Activated naive CD4-positive, alpha-beta T cell treated with Interleukin-2 at 50 U/mL for 16 hours (primary cell): ENCODE measurements around the gene INPP5J.
"Not testable (repeated sequence)": the region's sequence is repeated elsewhere in the genome, so short reads cannot be mapped to it uniquely, and the experiment has no call there.

Experiments
- DNase-seq: peaks from one replicate; pipeline ENCODE4 v3.0.0-alpha.2; 2020

The INPP5J gene

GRCh38 chr22:31122532-31123291 is at the start of gene INPP5J:
Gene INPP5J (plus strand): TSS chr22:31122966. CDS start chr22:31123015, 49 bp downstream.
- no peak for DNase-seq

GRCh38 chr22:31073125-31073524 is 49.6 kb upstream of the INPP5J start:
- not testable (repeated sequence) for DNase-seq

GRCh38 chr22:31073545-31074145 is 49.1 kb upstream of the INPP5J start:
- DNase-seq, result not testable (repeated sequence)

GRCh38 chr22:31075961-31076360 is 46.8 kb upstream of the INPP5J start:
- no peak for DNase-seq

GRCh38 chr22:31077681-31078080 is 45.1 kb upstream of the INPP5J start:
- no peak for DNase-seq

GRCh38 chr22:31078389-31078788 is 44.4 kb upstream of the INPP5J start:
- not testable (repeated sequence) for DNase-seq

- DNase-seq, result no peak
Measured at GRCh38 chr22:31079095-31079642, 43.6 kb upstream of the INPP5J start.

- no peak for DNase-seq
Measured at GRCh38 chr22:31080164-31080847, 42.5 kb upstream of the INPP5J start.

GRCh38 chr22:31080848-31081649 is 41.7 kb upstream of the INPP5J start, which contains the start of gene SMTN:
Gene SMTN (plus strand): TSS chr22:31081318. CDS start chr22:31083259, 1,941 bp downstream.
- DNase-seq, result peak; percentile 91

GRCh38 chr22:31081963-31082605 is 40.7 kb upstream of the INPP5J start:
- no peak for DNase-seq

- DNase-seq, result peak; percentile 50
Measured at GRCh38 chr22:31082606-31083376, 40.0 kb upstream of the INPP5J start.

GRCh38 chr22:31083377-31083768 is 39.4 kb upstream of the INPP5J start:
- no peak for DNase-seq

- DNase-seq, result no peak
Measured at GRCh38 chr22:31083923-31084810, 38.6 kb upstream of the INPP5J start.

GRCh38 chr22:31084811-31085492 is 37.8 kb upstream of the INPP5J start:
- peak; percentile 89 for DNase-seq

GRCh38 chr22:31085493-31085824 is 37.3 kb upstream of the INPP5J start:
- no peak for DNase-seq

- no peak for DNase-seq
Measured at GRCh38 chr22:31085928-31086327, 36.8 kb upstream of the INPP5J start.

- DNase-seq, result no peak
Measured at GRCh38 chr22:31086703-31087330, 35.9 kb upstream of the INPP5J start.

GRCh38 chr22:31087744-31088215 is 35.0 kb upstream of the INPP5J start:
- no peak for DNase-seq
